Retinal pigment epithelial cell (primary cell): Measurements from ENCODE around the gene PPHLN1.

ENCODE experiments used
- DNase-seq: peaks from one replicate; pipeline ENCODE4 v3.0.0-alpha.2; 2010; ENCODE audit warnings: low read depth
- H3K4me3 ChIP-seq: 2 replicates; pipeline ENCODE4 v1.5.1; 2011; ENCODE audit warnings: mild to moderate bottlenecking, low read length, control low read depth, moderate library complexity
- TF ChIP-seq, protein P1 (sequence below): conservative IDR thresholded peaks from 2 replicates; pipeline ENCODE4 v1.5.1; 2011; ENCODE audit warnings: low read depth, low read length, control low read depth, inconsistent platforms

The PPHLN1 gene

DNA sequence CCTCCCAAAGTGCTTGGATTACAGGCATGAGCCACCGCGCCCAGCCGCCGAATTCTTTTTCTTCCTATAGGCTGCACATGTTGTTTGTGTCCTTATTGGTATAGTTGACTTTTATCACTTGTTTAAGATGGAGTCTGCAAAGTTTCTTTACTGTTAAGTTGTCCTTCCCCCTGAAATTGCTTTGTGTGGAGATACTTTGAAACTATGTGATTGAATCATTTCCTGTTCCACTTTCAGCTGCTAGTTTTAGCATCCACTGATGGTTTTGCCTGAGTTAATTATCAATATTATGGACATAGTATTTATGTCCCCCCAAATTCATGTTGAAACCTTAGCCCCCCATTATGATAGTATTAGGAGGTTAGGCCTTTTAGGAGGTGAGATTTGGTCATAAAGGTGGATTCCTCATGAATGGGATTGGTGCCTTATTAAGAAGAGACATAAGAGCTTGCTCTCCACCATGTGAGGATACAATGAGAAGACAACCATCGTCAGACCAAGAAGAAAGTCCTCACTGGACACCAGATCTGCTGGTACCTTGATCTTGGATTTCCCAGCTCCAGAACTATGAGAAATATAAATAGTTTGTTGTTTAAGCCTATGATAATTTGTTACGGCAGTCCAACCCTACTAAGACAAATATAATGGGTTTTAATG is 34.9 kb downstream of the PPHLN1 start:
- no peak overlapping the region for H3K4me3 ChIP-seq
- DNase-seq: no peak
- TF ChIP-seq, protein P1, sequence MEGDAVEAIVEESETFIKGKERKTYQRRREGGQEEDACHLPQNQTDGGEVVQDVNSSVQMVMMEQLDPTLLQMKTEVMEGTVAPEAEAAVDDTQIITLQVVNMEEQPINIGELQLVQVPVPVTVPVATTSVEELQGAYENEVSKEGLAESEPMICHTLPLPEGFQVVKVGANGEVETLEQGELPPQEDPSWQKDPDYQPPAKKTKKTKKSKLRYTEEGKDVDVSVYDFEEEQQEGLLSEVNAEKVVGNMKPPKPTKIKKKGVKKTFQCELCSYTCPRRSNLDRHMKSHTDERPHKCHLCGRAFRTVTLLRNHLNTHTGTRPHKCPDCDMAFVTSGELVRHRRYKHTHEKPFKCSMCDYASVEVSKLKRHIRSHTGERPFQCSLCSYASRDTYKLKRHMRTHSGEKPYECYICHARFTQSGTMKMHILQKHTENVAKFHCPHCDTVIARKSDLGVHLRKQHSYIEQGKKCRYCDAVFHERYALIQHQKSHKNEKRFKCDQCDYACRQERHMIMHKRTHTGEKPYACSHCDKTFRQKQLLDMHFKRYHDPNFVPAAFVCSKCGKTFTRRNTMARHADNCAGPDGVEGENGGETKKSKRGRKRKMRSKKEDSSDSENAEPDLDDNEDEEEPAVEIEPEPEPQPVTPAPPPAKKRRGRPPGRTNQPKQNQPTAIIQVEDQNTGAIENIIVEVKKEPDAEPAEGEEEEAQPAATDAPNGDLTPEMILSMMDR: no peak

DNA sequence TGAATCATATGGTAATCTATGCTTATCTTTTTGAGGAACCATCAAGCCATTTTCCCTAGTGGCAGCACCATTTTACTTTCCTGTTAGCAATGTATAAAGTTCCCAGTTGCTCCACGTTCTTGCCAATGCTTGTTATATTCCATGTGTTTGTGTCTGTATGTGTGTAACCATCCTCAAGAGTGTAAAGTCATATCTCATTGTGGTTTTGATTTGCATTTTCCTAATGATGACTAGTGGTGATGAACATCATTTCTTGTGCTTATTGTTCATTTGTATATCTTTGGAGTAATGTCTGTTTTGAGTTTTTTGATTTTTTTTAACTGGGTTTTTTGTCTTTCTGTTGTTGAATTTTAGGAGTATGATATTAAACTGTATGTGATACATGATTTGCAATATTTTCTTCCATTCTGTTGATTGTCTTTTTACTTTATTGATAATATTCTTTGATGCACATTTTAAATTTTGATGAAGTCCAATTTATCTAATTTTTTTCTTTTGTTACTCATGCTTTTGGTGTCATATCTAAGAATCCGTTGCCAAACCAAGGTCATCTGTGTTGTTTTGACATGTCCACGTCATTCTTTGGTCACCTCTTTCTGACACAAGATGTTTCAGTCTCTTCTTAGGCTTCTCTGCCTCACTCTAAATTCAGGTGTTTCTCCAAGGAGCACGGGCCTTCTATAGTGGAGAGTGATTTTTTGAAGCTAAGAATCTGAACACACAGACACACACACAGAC is 36.1 kb downstream of the PPHLN1 start:
- no peak for DNase-seq
- no peak overlapping the region for H3K4me3 ChIP-seq
- TF ChIP-seq, protein P1: no peak

DNA sequence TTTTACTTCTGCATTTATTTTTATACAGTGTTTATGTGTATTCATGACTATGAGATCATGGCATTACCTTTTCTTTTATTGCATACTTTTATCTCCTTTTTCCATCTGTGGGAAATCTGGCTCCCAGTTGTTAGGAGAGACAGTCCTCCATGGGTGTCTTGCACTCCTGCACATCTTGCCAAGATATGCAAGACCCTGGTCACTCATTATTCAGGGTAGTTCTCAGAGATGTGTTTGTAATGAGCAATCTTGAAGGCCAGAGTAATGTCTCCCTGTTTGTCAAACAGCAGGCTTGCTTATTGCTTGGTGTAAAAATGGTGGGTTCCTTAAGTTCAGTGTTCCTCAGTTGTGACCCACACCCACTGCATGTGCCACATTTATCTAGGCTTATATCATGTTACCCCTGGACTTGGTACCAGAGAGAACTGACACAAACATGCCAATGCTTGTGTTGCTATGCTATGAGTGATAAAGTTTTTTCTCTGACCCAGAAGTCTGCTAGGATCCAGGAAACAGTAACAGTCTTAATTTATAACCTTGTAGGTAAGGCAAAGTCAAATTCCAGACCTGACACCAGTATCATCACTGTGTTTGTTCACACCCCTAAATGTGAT is 36.8 kb downstream of the PPHLN1 start:
- DNase-seq: no peak
- TF ChIP-seq, protein P1: no peak

DNA sequence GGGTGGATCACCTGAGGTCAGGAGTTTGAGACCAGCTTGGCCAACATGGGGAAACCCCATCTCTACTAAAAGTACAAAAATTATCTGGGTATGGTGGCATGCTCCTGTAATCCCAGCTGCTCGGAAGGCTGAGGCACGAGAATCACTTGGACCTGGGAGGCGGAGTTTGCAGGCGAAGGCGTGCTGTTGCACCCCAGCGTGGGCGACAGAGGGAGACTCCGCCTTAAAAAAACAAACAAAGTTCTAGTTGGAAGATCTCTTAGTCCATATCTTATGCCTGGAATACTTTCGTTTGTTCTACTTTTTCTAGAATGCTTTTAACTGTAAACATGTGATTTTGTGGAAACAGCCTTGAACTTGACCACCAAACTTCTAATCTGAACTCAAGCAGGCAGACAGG is 38.7 kb downstream of the PPHLN1 start:
- TF ChIP-seq, protein P1: no peak
- DNase-seq: no peak
- no peak overlapping the region for H3K4me3 ChIP-seq

More for the DNA sequence above, 36.8 kb downstream of the PPHLN1 start:
- H3K4me3 ChIP-seq: no peak overlapping the region

DNA sequence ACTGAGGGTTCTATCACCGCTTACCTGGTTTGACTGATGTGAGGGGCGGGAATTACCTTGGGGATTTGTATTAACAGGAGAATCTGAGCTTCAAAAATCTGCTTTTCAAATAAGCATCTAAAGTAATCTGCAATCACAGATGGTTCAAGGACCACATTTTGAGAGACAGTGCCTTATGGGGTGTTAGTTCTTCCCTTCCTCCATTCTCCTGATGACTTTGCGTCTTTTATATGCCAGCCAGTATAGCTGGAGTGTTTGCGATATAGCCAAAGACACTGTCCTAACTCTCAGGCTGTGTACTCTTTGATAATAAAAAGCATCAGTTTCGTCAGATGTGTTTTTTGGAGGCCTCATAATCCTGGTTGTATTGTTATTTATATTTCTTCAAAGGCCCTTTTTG is 39.5 kb downstream of the PPHLN1 start:
- H3K4me3 ChIP-seq: no peak overlapping the region
- no peak for DNase-seq
- TF ChIP-seq, protein P1: no peak

DNA sequence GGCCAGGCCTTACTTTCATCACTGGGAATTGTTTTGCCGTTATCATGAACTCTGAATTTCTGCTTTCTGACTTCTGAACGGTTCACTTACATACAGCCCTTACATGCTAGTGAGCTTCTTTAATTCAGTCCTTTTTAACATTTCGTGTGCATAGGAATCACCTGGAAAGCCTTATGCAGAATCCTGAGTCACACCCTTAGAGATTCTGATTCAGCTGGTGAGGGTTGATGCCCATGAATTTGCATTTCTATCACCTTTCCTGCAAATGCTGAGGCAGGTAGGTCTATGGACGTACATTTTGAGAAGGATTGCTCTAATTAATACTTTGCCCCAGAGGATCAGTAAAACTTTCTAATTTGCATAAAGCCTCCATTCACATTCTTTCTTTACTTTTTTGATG is 44.0 kb downstream of the PPHLN1 start:
- H3K4me3 ChIP-seq: no peak overlapping the region
- TF ChIP-seq, protein P1: no peak
- no peak for DNase-seq
